H9 (cell line): Measurements from ENCODE around the gene MTMR3. TPM values are rescaled to one million over a fixed set of nuclear protein-coding genes. Genes with fewer than 3 reads are reported as not detected.
A peak's percentile ranks its signal among the peaks of the same experiment; 100 is the strongest.

Experiments used
- DNase-seq: peaks from one replicate; pipeline ENCODE4 v3.0.0-alpha.2; 2017
- H2AFZ ChIP-seq: one replicate; pipeline ENCODE4 v1.6.1; 2013; ENCODE audit warnings: mild to moderate bottlenecking, low read length, control low read depth, moderate library complexity
- H2AK5ac ChIP-seq: 2 replicates; pipeline ENCODE4 v1.6.1; 2013; ENCODE audit warnings: low read length, control low read depth, mixed read lengths; ENCODE audit not compliant: insufficient read length
- H2BK120ac ChIP-seq: one replicate; pipeline ENCODE4 v1.6.1; 2013; ENCODE audit warnings: low read depth, mild to moderate bottlenecking, low read length, control low read depth, inconsistent platforms; ENCODE audit not compliant: poor library complexity, severe bottlenecking
- H2BK12ac ChIP-seq: 2 replicates; pipeline ENCODE4 v1.6.1; 2013; ENCODE audit warnings: low read length, control low read depth, mixed read lengths, low read depth; ENCODE audit not compliant: insufficient read length
- H2BK15ac ChIP-seq: 2 replicates; pipeline ENCODE4 v1.6.1; 2013; ENCODE audit warnings: low read depth, low read length, control low read depth
- H2BK20ac ChIP-seq: one replicate; pipeline ENCODE4 v1.6.1; 2013; ENCODE audit warnings: low read depth, mild to moderate bottlenecking, low read length, control low read depth, inconsistent platforms; ENCODE audit not compliant: poor library complexity, severe bottlenecking
- H2BK5ac ChIP-seq: 2 replicates; pipeline ENCODE4 v1.6.1; 2013; ENCODE audit warnings: low read length, control low read depth, mixed read lengths; ENCODE audit not compliant: insufficient read length
- H3K14ac ChIP-seq: 2 replicates; pipeline ENCODE4 v1.6.1; 2013; ENCODE audit warnings: low read length, control low read depth; ENCODE audit not compliant: insufficient read depth
- H3K18ac ChIP-seq: 2 replicates; pipeline ENCODE4 v1.6.1; 2013; ENCODE audit warnings: low read depth, mild to moderate bottlenecking, mixed read lengths, low read length, control low read depth; ENCODE audit not compliant: insufficient read length
- H3K23ac ChIP-seq: 2 replicates; pipeline ENCODE4 v1.6.1; 2013; ENCODE audit warnings: low read length, control low read depth, mixed read lengths, low read depth; ENCODE audit not compliant: insufficient read length
- H3K23me2 ChIP-seq: 2 replicates; pipeline ENCODE4 v1.6.1; 2013; ENCODE audit warnings: low read depth, mild to moderate bottlenecking, mixed read lengths, low read length, control low read depth; ENCODE audit not compliant: insufficient read length, poor library complexity, severe bottlenecking
- H3K27ac ChIP-seq: 2 replicates; pipeline ENCODE4 v1.5.1; 2013; ENCODE audit warnings: low read length, control low read depth, mixed read lengths, low read depth; ENCODE audit not compliant: insufficient read length
- H3K27me3 ChIP-seq: 2 replicates; pipeline ENCODE4 v1.6.1; 2013; ENCODE audit warnings: low read length, control low read depth, inconsistent platforms; ENCODE audit not compliant: insufficient read depth
- H3K4ac ChIP-seq: 2 replicates; pipeline ENCODE4 v1.6.1; 2013; ENCODE audit warnings: low read depth, mild to moderate bottlenecking, control low read depth, inconsistent platforms, low read length, moderate library complexity
- H3K4me1 ChIP-seq: 2 replicates; pipeline ENCODE4 v1.6.1; 2013; ENCODE audit warnings: low read length, control low read depth, inconsistent platforms; ENCODE audit not compliant: insufficient read depth
- H3K4me2 ChIP-seq: 2 replicates; pipeline ENCODE4 v1.6.1; 2013; ENCODE audit warnings: low read length, control low read depth, mixed read lengths; ENCODE audit not compliant: insufficient read length, insufficient read depth
- H3K56ac ChIP-seq: 2 replicates; pipeline ENCODE4 v1.6.1; 2013; ENCODE audit warnings: low read depth, mild to moderate bottlenecking, mixed read lengths, low read length, control low read depth; ENCODE audit not compliant: insufficient read length
- H3K79me1 ChIP-seq: 2 replicates; pipeline ENCODE4 v1.6.1; 2013; ENCODE audit warnings: low read depth, mild to moderate bottlenecking, moderate library complexity, low read length, control low read depth, inconsistent platforms; ENCODE audit not compliant: insufficient read depth, poor library complexity, severe bottlenecking
- H3K79me2 ChIP-seq: 2 replicates; pipeline ENCODE4 v1.6.1; 2013; ENCODE audit warnings: low read length, control low read depth, inconsistent platforms; ENCODE audit not compliant: insufficient read depth
- H3K9ac ChIP-seq: 2 replicates; pipeline ENCODE4 v1.6.1; 2013; ENCODE audit warnings: low read length, control low read depth, mixed read lengths; ENCODE audit not compliant: insufficient read length; ENCODE audit errors: extremely low read depth
- H3K9me3 ChIP-seq: one replicate; pipeline ENCODE4 v1.6.1; 2013; ENCODE audit warnings: low read depth, low read length, inconsistent platforms; ENCODE audit not compliant: control insufficient read depth
- H3T11ph ChIP-seq: one replicate; pipeline ENCODE4 v1.6.1; 2013; ENCODE audit warnings: mild to moderate bottlenecking, low read length, control low read depth, inconsistent platforms
- H4K20me1 ChIP-seq: one replicate; pipeline ENCODE4 v1.6.1; 2013; ENCODE audit not compliant: control insufficient read depth, insufficient read length, insufficient read depth
- H4K5ac ChIP-seq: 2 replicates; pipeline ENCODE4 v1.6.1; 2013; ENCODE audit warnings: low read depth, mild to moderate bottlenecking, mixed read lengths, low read length, control low read depth; ENCODE audit not compliant: insufficient read length
- H4K8ac ChIP-seq: replicated peaks from 2 replicates; pipeline ENCODE4 v1.6.1; 2013; ENCODE audit warnings: low read length, control low read depth, mixed read lengths, low read depth; ENCODE audit not compliant: insufficient read length
- H4K91ac ChIP-seq: 2 replicates; pipeline ENCODE4 v1.6.1; 2013; ENCODE audit warnings: low read depth, mild to moderate bottlenecking, moderate library complexity, mixed read lengths, low read length, control low read depth; ENCODE audit not compliant: insufficient read length
- H3K27ac Mint-ChIP-seq, 3 experiments: 2 replicates in 2 of 3; 3 replicates in 1 of 3; pipeline ENCODE4 v1.8.0; 2020 to 2021; ENCODE audit warnings: mixed read lengths in 3 of 3, mild to moderate bottlenecking in 1 of 3, moderate library complexity in 1 of 3
- H3K27me3 Mint-ChIP-seq: 2 replicates; pipeline ENCODE4 v1.8.0; 2021; ENCODE audit warnings: low read depth, mild to moderate bottlenecking, moderate library complexity, mixed read lengths
- H3K36me3 Mint-ChIP-seq, 3 experiments: 2 replicates in 2 of 3; 3 replicates in 1 of 3; pipeline ENCODE4 v1.8.0; 2020 to 2021; ENCODE audit warnings: low read depth in 3 of 3, mixed read lengths in 3 of 3; ENCODE audit not compliant: insufficient read depth in 1 of 3
- H3K4me1 Mint-ChIP-seq, 2 experiments: 2 replicates each; pipeline ENCODE4 v1.8.0; 2020; ENCODE audit warnings: mixed read lengths in 2 of 2
- H3K4me3 Mint-ChIP-seq, 2 experiments: 2 replicates in 1 of 2; 3 replicates in 1 of 2; pipeline ENCODE4 v1.8.0; 2020 to 2021; ENCODE audit warnings: mild to moderate bottlenecking in 2 of 2, mixed read lengths in 2 of 2, moderate library complexity in 1 of 2
- H3K9me3 Mint-ChIP-seq, 2 experiments: 2 replicates in 1 of 2; 3 replicates in 1 of 2; pipeline ENCODE4 v1.8.0; 2020; ENCODE audit warnings: mild to moderate bottlenecking in 2 of 2, mixed read lengths in 2 of 2, moderate library complexity in 1 of 2
- WGBS: extraction: QIAGEN DNeasy Blood & Tissue Kit; methylation state at CpG from one replicate; pipeline ENCODE4 v1.1.7; 2013; ENCODE audit warnings: missing lambda C conversion rate, low lambda C conversion rate, mixed read lengths; ENCODE audit not compliant: insufficient read length; ENCODE audit errors: extremely low coverage; 5-methylcytosine and 5-hydroxymethylcytosine counted together
- total RNA-seq: library from RNA; stranded (reverse); gene quantifications from 2 replicates; pipeline ENCODE4 v1.2.1, GENCODE V29; 2021
- TF ChIP-seq, protein P1 (sequence below): fragments of 200-600 bp; sonication (generic); conservative IDR thresholded peaks from 3 replicates; pipeline ENCODE4 v1.8.0; 2021; ENCODE audit warnings: antibody characterized with exemption, mild to moderate bottlenecking

MTMR3 gene
- total RNA-seq, 1 experiment from 2014 or later, result 19.8 TPM

DNA sequence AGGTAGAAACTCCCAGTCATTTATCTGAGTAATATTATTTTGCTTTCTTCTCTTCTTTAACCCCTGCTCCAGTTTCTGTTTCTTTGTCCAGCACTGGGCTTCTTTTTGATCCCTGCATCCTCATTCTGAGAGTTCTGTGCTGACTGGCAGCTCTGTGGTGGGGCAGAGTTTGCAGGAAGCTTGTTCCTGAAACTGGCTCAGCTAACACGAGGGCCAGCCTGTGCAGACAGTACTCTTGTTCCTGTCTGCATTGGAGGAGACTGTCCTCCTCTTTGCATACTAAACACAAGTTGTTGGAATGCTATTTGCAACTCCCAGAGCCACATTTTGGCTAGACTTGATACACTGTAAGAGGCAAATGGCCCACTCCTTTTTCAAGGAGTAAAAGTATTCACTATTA is 104.2 kb downstream of the MTMR3 start:
- Histone ChIP-seq H3K27me3 (no peaks in the 10 kb centered on the region), H2BK120ac (no peak overlapping the region), H3K18ac (no peak overlapping the region), H2BK12ac (no peak overlapping the region), H3K56ac (no peak overlapping the region), H3K79me2 (no peaks in the 10 kb centered on the region), H3K27ac (no peak overlapping the region), H4K91ac (no peak overlapping the region), H4K20me1 (peaks cover 3% of the 10 kb centered on the region), H2BK20ac (no peak overlapping the region), H3K9ac (no peak overlapping the region), H2BK15ac (no peak overlapping the region), H4K5ac (no peak overlapping the region), H3K23me2 (no peaks in the 10 kb centered on the region), H3K9me3 (no peaks in the 10 kb centered on the region), H3K23ac (no peak overlapping the region), H4K8ac (no peak overlapping the region), H3K79me1 (no peaks in the 10 kb centered on the region), H3T11ph (no peak overlapping the region), H2BK5ac (no peak overlapping the region), H2AK5ac (no peak overlapping the region), H3K4ac (no peak overlapping the region), H2AFZ (no peak overlapping the region), H3K14ac (no peak overlapping the region), H3K4me1 (no peaks in the 10 kb centered on the region), H3K4me2 (no peak overlapping the region)
- H3K4me3 Mint-ChIP-seq, result no peak overlapping the region
- H3K27ac Mint-ChIP-seq, result peak overlapping the region in 2 of 3 experiments; percentile 78 to 81; a peak in 4 of 7 replicates
- no peaks in the 10 kb centered on the region for H3K27me3 Mint-ChIP-seq
- no peaks in the 10 kb centered on the region for H3K9me3 Mint-ChIP-seq
- no peak for DNase-seq
- TF ChIP-seq, protein P1, sequence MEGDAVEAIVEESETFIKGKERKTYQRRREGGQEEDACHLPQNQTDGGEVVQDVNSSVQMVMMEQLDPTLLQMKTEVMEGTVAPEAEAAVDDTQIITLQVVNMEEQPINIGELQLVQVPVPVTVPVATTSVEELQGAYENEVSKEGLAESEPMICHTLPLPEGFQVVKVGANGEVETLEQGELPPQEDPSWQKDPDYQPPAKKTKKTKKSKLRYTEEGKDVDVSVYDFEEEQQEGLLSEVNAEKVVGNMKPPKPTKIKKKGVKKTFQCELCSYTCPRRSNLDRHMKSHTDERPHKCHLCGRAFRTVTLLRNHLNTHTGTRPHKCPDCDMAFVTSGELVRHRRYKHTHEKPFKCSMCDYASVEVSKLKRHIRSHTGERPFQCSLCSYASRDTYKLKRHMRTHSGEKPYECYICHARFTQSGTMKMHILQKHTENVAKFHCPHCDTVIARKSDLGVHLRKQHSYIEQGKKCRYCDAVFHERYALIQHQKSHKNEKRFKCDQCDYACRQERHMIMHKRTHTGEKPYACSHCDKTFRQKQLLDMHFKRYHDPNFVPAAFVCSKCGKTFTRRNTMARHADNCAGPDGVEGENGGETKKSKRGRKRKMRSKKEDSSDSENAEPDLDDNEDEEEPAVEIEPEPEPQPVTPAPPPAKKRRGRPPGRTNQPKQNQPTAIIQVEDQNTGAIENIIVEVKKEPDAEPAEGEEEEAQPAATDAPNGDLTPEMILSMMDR, result no peak
- H3K4me1 Mint-ChIP-seq, result peaks cover 27 to 29% of the 10 kb centered on the region in 2 experiments
- peaks cover 0 to 23% (median 19%) of the 10 kb centered on the region in 3 experiments; a peak in 6 of 7 replicates for H3K36me3 Mint-ChIP-seq
- no CpG with 5 or more reads among the region's 1 CpG for WGBS
